ENCODE data around the gene NFE2L1.
A peak's percentile ranks its signal among the peaks of the same experiment; 100 is the strongest.
"Not testable (repeated sequence)": the region's sequence is repeated elsewhere in the genome, so short reads cannot be mapped to it uniquely, and the experiment has no call there.

The NFE2L1 gene

GRCh38 chr17:48072811-48073210, 24.7 kb downstream of the NFE2L1 start:
- DNase-seq: not testable (repeated sequence)

DNA sequence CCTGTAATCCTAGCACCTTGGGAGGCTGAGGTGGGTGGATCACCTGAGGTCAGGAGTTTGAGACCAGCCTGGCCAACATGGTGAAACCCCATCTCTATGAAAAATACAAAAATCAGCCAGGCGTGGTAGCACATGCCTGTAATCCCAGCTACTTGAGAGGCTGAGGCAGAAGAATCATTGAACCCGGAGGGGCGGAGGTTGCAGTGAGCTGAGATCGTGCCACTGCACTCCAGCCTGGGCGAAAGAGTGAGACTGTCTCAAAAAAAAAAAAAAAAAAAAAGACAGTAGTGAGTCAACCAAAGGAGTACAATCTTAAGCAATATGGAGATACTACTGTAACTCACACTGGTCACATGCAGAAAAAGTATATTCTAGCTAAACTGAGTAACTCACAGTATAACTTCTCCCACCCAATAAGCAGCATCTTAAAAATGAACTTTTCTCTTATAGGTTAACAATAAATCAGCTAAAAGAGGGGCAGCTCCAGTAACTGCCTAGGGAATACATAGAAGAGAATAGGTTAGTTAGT, 25.5 kb downstream of the NFE2L1 start:
- DNase-seq: not testable (repeated sequence)

DNA sequence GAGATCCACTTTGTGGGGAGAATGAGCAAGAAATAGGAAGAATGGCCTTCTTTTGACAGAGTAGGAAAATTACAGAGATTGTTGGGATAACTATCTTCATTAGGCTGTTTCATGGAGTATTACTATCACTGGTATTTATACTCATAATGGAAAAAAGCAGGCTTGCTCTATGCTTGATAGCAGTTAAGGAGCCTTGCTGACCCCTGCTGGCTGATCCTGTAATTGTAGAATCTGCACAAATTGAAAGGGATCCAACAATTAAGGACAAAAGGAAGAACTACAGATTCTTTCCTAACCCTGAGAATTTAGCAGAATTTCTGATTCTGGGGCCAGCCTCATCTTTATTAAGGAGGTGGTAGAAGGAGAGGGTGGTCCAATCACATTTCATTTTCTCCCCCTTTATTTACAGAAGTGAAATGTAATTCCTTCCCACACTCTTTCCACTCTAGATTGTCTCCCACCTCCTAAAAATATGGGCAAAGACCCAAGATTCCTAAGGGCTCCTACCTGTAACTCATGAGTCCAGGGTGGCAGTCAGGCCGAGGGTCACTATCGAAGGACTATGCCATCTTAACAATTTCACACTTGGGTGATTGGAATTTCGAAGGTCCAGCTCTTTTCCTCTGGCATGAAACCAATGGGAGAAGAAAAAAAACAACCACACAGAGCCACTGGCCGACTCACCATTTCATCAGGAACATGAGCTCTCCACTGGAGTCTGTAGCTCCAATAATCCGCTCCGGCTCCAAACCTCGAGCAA, 26.3 kb downstream of the NFE2L1 start:
- DNase-seq: peak; percentile 79

GRCh38 chr17:48077152-48077551, 29.0 kb downstream of the NFE2L1 start:
- DNase-seq: not testable (repeated sequence)

DNA sequence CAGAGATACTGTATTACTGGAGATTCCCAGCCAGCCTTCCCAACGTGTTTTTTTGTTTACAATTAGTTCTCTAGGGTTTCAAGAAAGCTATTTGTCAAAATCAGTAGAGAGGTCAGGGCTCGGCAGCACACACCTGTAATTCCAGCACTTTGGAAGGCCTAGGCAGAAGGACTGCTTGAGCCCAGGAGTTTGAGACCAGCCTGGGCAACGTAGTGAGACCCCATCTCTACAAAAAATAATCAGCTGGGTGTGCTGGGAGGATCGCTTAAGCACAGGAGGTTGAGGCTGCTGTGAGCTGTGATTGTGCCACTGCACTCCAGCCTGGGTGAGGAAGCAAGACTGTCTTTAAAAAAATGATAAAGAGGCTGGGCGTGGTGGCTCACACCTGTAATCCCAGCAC, 33.7 kb downstream of the NFE2L1 start:
- DNase-seq: no peak

DNA sequence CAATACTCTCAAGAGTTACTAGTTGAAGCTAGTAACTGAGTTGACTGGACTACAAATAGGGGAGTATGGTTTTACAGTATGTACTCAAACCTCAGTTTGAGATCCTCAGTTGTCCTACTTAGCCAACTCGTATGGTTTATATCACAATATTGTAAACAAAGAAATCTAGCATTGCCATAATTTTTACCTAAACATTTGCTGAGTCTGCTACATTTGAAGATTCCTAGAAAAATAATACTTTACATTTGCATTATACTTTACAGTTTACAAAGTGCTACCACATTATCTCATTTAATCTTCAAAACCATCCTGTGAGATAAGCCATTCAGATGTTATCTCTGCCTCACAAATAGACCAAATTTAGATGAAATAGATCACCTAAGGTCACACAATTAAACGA, 36.8 kb downstream of the NFE2L1 start:
- no peak for DNase-seq

DNA sequence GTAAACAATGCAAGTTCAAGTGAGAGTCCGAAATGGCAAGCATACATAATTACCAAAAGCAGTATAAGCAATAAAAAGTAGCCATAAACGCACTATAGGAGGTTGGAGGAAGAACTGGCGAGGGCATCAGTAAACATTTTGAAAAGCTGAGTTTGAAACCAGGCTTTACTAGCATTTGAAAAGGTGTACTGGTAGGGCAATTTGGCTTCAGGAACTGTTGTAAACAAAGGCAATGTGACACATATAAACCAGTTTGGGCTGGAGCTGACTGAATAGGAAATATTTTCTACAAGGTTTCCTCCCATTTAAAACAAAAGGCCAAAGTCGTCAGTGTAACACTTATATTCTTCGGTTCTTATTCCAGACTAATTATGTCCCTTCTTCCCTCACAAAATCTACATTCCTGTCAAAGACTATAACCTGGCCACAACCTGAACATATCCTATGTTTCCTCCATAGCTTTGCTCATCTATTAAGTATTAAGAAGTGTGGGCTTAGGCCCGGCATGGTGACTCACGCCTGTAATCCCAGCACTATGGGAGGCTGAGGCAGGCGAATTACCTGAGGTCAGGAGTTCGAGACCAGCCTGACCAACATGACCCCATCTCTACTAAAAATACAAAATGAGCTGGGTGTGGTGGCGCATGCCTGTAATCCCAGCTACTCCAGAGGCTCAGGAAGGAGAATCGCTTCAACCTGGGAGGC, 45.3 kb downstream of the NFE2L1 start:
- DNase-seq: no peak

- DNase-seq: no peak
Observed at GRCh38 chr17:48095611-48096010, 47.5 kb downstream of the NFE2L1 start.

- no peak for DNase-seq
Observed at GRCh38 chr17:48100160-48100559, 52.0 kb downstream of the NFE2L1 start.

GRCh38 chr17:48100591-48101011, 52.4 kb downstream of the NFE2L1 start:
- no peak for DNase-seq

DNA sequence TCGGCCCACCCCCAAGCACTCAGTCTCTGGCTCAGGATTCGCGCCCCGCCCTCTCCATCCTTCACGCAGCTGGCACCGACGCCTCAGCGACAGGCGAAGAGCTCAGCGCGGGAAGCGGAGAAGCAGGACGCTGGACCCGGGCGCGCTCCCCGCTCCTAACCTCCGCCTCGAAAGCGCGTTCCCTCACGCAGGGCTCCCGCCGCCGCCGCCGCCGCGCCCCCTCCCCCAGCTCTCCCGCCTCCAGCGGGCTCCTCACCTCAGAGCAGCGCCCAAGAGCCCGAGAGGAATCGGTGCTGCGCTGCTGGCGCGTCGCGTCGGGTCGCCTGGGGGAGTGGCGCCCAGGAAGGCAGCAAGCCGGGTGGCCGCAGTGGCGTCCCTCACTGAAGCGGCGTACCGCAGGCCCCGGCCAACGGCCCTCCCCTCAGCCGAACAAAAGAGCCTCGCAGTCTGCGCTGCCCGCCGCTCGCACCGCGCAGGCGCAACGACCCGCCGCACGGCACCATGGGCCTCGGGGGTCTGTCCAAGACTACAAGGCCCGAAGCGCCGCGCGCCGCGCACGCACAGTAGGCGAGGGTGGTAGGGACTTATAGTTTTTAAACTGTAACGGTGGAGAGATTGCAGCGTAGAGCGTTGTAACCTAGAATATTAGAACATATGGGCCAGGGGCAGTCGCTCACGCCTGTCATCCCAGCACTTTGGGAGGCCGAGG, 53.0 kb downstream of the NFE2L1 start, which contains the start of gene CBX1:
CBX1 (minus strand) TSS at position 467 of the 709 bp plus-strand sequence. CDS start 24,474 bp downstream, outside the sequence.
- DNase-seq: peak; percentile 95

DNA sequence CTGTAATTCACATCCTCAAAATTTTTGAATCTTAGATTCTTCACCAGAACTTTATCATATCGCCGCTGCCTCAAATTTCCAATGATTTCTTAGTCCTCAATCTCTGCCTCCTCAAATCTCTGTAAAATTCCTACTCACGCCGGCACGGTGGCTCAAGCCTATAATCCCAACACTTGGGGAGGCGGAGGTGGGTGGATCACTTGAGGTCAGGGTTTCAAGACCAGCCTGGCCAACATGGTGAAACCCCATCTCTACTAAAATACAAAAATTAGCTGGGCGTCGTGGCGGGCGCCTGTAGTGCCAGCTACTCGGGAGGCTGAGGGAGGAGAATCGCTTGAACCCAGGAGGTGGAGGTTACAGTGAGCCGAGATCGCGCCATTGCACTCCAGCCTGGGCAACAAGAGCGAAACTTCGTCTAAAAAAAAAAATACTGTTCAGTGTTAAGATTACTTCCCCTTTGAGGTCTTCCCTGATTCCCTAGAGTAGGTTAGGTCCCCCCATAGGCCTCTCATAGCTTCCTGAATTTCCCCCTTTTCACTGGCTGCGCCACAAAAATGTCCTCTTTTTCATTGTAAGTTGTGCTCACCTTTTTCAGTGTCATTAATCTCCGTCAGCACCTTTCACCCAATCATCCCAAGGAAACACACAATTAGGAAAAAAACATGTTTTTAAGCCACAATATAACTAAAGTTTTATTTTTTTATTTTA, 54.0 kb downstream of the NFE2L1 start:
- no peak for DNase-seq

DNA sequence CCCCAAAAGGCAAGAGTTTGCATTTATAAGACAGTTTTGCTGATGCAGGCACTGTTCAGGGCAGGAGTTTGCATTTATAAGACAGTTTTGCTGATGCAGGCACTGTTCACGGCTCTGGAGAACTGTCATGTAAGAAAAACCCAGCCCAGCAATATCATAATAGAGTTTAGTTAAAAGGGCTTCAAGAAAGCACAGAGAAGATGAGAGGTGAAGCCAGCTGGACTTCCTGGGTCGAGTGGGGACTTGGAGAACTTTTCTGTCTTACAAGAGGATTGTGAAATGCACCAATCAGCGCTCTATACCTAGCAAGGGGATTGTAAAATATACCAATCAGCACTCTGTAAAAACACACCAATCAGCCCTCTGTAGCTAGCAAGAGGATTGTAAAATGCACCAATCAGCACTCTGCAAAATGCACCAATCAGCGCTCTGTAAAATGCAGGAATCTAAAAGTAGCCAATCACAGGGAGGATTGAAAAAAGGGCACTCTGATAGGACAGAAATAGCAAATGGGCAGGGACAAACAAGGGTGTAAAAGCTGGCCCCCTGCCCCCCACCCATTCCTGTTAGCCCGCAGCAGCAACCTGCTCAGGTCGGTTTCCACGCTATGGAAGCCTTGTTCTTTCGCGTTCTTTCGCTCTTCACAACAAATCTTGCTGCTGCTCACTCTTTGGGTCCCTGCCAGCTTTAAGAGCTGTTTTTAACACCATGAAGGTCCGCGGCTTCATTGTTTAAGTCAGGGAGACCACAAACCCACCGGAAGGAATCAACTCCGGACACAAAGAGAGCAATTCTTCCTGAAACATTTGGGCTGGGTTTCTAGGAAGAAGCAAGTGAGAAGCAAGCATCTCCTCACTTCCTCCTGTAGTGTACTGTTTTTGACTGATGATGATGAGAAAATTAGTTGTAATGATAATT, 54.9 kb downstream of the NFE2L1 start:
- peak; percentile 56 for DNase-seq

DNA sequence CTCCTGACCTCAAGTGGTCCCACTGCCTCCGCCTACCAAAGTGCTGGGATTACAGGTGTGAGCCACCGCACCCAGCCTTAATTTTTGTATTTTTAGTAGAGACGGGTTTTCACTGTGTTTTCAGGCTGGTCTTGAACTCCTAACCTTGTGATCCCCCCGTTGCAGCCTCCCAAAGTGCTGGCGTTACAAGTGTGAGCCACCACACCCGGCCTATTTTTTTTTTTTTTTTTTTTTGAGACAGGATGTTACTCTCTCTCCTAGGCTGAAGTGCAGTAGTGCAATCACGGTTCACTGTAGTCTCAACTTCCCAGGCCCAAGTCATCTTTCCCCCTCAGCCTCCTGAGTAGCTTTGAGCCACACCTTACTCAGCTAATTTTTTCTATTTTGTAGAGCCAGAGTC, 56.3 kb downstream of the NFE2L1 start:
- DNase-seq: no peak

DNA sequence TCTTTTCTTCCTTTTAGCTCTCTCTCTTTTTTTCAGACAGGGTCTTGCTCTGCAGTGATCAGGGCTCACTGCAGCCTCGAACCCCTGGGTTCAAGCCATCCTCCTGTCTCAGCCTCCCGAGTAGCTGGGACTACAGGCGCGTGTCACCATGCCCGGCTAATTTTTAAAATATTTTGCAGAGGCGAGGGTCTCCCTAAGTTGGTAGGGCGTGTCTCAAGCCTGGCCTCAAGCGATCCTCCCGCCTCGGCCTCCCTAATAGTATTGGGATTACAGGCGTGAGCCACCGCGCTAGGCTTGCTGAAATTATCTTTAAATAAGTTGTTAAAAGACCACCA, 58.6 kb downstream of the NFE2L1 start:
- DNase-seq: no peak

GRCh38 chr17:48107137-48108055, 59.2 kb downstream of the NFE2L1 start, which contains the start of gene SNX11:
SNX11 (plus strand) TSS chr17:48107766; CDS start chr17:48112044, 4,278 bp downstream.
- DNase-seq: peak; percentile 93

GRCh38 chr17:48110761-48111160, 62.6 kb downstream of the NFE2L1 start:
- DNase-seq: no peak

Measured in CD4-positive, alpha-beta T cell treated with Interleukin-12 subunit alpha and Interleukin-12 subunit beta, for 1 hour (primary cell).